ENCODE results near the gene CUL1.

The CUL1 gene

GRCh38 chr7:148698397-148699023 lies at the start of gene CUL1:
TSS of gene CUL1 (plus strand) at chr7:148698903. CDS start at chr7:148730123, 31,220 bp downstream.
- DNase-seq (ENCODE audit: low spot score): peak; percentile 61

DNA sequence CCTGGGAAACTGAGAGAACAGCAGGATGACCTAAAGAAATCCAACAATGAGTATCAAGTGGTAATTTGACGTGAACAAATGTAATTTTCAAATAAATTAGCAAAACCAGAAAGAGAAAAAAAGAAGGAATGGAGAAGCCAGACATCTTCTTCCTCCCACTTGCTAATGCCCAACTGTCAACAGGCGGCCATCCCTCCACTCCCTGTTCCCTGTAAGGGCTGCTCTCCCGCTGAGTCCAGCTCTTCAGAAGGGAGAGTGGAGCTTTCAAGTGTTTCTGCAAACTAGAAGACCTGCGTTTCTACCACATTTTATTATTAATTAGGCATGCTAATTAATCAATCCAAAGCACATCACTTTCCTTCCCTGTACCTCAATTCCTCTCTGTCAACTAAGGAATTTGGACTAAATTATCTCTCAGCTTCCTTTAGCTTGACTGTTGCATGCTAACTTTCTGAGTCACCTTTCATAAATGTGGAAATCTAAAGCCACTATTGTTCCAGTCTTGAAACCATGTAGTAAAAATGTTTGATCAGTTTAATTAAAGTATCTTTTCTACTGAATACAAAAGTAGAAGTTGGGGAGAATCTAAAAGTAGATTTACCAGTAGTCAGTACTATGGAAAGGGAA lies 48.4 kb upstream of the CUL1 start:
- peak; percentile 22 for DNase-seq (ENCODE audit: low spot score)

DNA sequence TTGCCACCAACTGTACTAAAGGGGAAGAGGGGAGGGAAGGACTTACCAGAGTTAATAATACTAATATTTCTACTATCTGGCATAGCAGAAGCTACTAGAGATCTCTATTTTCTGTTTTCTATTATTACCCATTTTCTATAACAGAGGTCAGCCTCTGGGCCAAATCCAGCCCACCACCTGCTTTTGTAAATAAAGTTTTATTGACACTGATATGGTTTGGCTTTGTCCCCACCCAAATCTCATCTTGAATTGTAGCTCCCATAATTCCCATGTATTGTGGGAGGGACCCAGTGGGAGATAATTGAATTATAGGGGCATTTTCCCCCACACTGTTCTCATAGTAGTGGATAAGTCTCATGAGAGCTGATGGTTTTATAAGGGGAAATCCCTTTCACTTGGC lies 45.9 kb upstream of the CUL1 start:
- DNase-seq (ENCODE audit: low spot score): no peak

- DNase-seq (ENCODE audit: low spot score): no peak
Measured at GRCh38 chr7:148657929-148658328, 40.8 kb upstream of the CUL1 start.

- no peak for DNase-seq (ENCODE audit: low spot score)
Measured at GRCh38 chr7:148661471-148661870, 37.2 kb upstream of the CUL1 start.

- DNase-seq (ENCODE audit: low spot score): no peak
Measured at GRCh38 chr7:148662646-148663045, 36.1 kb upstream of the CUL1 start.

- peak; percentile 49 for DNase-seq (ENCODE audit: low spot score)
Measured at GRCh38 chr7:148664324-148664723, 34.4 kb upstream of the CUL1 start.

DNA sequence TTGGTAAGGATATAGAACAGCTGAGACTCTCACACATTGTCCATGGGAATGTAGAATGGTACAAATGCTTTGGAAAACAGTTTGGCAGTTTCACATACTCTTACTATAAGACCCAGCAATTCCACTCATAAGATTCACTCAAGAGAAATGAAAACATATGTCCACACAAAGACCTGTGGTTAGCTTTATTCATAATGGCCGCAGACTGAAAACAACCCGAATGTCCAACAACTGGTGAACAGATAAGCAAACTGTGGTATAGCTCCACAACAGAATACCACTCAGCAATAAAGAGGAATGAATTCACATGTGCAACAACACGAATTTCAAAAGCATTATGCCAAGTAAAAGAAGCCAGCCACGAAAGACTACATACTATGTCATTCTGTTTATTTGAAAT lies 33.5 kb upstream of the CUL1 start:
- DNase-seq (ENCODE audit: low spot score): no peak

- DNase-seq (ENCODE audit: low spot score): no peak
Measured at GRCh38 chr7:148669927-148670326, 28.8 kb upstream of the CUL1 start.

DNA sequence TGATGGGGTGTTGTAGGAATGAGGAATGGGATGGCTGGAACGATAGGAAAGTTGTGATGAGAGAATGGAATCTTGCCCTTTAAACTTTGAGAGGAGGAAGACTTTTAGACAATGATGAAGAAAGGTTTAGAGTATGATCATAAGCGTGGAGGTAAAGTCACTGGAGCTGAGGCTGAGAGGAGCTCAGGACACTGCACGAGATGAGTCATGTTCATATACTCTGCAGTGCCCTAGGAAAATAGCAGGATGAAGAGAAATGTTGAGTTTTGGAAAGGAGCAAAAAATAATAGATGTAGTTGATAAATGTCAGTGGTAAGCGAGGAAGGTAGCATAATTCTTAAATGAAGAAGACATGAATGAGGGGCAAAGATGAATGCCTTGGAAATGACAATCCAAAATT lies 28.3 kb upstream of the CUL1 start:
- no peak for DNase-seq (ENCODE audit: low spot score)

- no peak for DNase-seq (ENCODE audit: low spot score)
Measured at GRCh38 chr7:148670807-148671206, 27.9 kb upstream of the CUL1 start.

DNA sequence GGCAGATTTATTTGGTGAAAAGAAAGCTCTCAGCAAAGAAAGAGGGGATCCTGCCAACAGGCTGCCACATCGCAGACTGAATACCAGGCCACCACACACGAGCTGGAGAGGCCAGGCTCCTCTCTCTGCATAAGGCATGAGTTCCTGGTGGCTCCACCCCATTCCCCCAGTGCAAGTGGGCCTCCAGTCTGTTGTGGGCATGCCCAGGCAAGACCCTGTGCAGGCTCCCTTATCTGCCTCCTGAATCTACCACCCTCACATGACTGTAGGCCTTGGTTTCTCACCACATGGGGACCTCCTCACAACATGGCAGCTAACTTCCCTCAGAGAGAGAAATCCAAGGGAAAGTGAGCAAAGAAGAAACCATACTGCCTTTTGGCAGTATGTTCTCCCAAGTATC lies 26.7 kb upstream of the CUL1 start:
- no peak for DNase-seq (ENCODE audit: low spot score)

DNA sequence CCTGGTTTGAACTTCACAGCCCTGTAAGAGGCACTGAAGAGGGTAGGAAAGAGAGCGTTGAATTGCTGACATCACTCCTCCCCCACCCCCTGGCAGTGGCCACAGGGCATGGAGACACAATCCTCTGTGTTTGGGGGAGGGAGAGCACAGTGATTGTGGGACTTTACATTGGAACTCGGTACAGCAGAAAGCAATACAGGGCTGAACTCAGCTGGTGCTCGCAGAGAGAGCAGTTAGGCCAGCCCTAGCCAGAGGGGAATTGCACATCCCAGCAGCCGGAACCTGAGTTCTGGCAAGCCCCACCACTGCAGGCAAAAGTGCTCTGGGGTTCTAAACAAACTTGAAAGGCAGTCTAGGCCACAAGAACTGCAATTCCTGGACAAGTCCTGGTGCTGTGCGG lies 24.0 kb upstream of the CUL1 start:
- DNase-seq (ENCODE audit: low spot score): no peak

DNA sequence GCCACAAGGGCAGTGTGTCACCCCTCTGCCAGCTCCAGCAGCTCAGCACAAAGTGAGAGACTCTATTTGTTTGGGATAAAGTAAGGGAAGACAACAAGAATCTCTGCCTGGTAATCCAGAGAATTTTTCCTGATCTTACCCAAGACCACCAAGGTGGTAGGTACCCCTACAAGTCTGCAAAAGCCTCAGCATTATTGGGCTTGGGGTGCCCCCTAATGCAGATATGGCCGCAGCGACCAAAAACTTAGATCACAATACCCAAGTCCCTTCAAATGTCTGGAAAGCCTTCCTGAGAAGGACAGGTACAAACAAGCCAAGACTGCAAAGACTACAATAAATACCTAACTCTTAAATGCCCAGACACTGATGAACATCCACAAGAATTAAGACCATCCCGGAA lies 22.4 kb upstream of the CUL1 start:
- DNase-seq (ENCODE audit: low spot score): no peak

DNA sequence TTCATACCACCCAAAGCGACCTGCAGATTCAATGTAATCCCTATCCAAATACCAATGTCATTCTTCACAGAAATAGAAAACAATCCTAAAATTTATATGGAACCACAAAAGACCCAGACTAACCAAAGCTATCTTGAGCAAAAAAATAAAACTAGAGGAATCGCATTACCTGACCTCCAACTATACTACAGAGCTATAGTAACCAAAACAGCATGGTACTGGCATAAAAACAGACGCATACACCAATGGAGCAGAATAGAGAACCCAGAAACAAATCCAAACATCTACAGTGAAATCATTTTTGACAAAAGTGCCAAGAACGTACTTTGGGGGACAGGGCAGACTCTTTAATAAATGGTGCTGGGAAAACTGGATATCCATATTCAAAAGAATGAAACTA lies 16.9 kb upstream of the CUL1 start:
- DNase-seq (ENCODE audit: low spot score): no peak

DNA sequence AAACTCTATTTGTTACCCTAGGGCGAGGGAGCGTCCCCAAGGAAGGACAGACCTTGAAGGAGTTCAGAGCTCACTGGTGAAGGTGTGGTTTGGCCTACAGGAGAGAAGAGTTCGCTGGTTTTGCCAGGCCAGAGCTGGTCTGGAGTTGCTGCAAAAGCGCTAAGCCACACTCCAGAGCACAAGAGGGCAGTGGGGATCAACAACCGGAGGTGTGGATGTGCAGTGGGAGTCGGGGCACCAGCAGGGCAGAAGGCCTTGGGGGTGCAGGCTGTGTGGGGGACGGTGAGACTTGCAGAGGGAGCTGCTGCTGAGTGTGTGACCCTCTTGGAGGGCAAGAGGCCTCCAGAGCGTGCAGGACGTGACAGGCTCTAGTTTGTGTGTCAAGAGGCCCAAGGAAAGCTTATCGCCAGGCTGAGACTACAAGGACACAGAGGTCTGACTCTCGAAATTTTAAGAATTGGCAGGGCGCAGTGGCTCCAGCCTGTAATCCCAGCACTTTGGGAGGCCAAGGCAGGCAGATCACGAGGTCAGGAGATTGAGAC lies 14.3 kb upstream of the CUL1 start:
- DNase-seq (ENCODE audit: low spot score): no peak

DNA sequence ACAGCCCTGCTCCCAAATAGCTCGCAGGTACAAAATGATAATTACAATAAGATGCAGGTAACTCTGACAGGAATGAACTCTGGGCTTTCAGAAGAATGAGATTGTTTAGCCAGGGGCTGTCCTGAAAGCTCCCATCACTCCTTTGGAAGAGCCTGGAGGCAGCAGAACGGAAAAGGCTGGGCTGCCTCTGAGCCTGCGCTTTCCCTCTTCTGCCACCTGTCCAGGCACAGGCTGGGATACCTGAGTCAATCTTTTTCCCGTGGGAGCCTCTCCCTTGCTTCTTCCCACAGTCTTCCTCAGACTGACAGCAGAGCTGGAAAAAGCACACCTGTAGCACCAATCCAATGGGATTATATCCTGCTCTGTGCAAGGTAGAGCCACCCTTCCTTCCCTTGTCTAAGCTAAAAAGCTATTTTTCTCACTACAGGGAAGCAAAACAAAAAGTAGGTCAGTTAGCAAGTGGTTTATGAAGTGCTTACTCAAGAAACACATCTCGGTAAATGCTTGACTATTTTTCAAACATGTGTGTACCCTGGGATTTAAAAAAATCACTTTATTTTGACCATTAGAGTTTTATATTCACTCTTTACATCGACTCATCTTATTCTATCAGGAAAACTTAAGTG lies 12.3 kb upstream of the CUL1 start:
- DNase-seq (ENCODE audit: low spot score): no peak

DNA sequence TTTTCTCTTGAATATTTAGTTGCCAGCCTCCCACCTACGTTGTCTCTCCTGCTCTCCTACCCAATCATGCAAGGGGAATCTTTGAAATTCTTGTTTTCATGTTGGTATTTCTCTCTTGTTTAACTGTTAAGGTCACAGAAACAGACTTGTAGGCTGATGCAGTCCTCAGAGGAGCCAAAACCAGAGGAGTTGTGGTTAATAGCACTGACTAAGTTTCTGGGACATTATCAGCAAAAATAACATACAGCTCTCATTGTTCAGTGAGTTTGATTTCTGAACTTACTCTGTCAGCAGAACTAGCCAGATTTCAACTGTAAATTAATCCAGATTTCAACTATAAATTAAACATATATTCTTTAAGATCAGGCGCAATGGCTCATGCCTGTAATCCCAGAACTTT lies 11.1 kb upstream of the CUL1 start:
- DNase-seq (ENCODE audit: low spot score): no peak

- DNase-seq (ENCODE audit: low spot score): no peak
Measured at GRCh38 chr7:148688526-148688925, 10.2 kb upstream of the CUL1 start.

- no peak for DNase-seq (ENCODE audit: low spot score)
Measured at GRCh38 chr7:148693651-148694050, 5.1 kb upstream of the CUL1 start.

DNA sequence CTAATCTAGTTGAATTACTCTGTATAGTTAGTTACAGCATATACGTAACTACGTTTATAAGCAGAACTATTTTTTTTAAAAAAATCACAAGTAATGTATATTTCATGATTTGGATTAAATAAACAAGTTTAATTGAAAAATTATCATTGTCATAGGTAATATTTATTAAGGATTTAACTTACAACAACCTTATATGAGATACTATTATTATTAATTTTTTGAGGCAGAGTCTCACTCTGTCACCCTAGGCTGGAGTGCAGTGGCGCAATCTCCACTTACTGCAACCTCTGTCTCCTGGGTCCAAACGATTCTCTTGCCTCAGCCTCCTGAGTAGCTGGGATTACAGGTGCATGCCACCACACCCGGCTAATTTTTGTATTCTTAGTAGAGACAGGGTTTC lies 4.1 kb upstream of the CUL1 start:
- no peak for DNase-seq (ENCODE audit: low spot score)

DNA sequence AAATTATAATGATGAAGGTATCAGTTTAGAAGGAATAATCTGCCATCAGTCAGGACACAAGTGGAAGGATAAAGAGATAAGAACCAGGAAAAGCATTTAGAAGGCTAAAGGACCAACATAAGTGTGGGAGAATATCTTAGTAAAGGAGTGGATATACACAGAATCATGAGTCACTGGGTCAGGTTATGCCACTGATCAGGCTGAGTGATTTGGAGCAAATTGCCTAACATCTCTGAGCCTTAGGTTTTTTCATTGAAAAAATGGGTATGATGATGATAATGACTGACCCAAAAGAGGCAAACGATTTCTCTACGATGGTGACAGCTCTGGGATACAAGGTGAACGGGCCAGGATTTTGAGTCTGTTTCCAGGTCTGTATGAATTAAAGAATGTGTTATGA lies 2.8 kb upstream of the CUL1 start:
- DNase-seq (ENCODE audit: low spot score): no peak

DNA sequence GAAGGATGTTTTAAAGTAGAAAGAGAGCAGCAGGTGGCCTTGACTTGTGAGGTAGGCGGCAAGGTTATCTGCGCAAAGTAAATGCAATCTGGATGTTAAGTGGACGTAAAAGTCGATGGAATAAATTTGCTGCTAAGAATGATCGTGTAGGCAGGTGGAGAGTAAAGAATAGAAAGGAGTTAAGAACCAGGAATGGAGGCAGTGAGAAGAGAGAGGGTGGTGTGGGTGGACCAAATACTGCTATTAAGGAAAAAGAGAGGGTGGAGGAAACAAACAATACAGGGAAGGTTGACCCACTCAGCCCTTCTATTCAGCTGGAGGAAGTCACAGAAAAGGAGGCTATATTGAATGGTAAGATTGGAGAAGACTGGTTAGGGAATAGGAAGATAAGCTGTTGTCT lies 1.9 kb upstream of the CUL1 start:
- DNase-seq (ENCODE audit: low spot score): no peak
